ENCODE results near the gene ENHO. TPM values are rescaled to one million over a fixed set of nuclear protein-coding genes. Genes with fewer than 3 reads are reported as not detected.

Gene ENHO
- total RNA-seq, 1 donor from 2014 or later = 0.59 TPM

DNA sequence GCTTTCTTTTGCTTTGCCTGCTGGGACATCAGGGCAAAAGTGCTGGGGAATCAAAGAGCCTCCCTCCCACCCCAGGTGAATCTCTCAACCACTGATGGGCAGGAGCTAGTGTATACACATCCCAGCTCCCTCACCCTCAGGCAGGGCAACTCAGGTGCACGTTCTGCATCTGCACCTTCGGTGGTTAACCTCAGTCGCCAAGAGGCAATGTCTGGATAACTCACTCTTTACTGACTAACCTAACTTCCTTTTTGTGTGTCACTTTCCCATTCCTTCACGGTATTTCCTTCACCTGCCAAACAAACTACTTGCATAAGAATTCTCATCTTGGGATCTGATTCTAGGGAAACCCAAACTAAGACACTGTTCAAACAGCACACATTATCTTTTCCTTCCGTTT is 40.5 kb upstream of the ENHO start:
- Histone ChIP-seq H3K9me3 (no peaks in the 10 kb centered on the region), H3K36me3 (no peaks in the 10 kb centered on the region), H3K27me3 (ENCODE audit: low read depth) (peaks cover 61% of the 10 kb centered on the region), H3K4me1 (peaks cover 19% of the 10 kb centered on the region), H3K4me3 (no peak overlapping the region), H3K27ac (no peak overlapping the region)
- DNase-seq (no peak), ATAC-seq (no peak)
- TF ChIP-seq, protein P1, sequence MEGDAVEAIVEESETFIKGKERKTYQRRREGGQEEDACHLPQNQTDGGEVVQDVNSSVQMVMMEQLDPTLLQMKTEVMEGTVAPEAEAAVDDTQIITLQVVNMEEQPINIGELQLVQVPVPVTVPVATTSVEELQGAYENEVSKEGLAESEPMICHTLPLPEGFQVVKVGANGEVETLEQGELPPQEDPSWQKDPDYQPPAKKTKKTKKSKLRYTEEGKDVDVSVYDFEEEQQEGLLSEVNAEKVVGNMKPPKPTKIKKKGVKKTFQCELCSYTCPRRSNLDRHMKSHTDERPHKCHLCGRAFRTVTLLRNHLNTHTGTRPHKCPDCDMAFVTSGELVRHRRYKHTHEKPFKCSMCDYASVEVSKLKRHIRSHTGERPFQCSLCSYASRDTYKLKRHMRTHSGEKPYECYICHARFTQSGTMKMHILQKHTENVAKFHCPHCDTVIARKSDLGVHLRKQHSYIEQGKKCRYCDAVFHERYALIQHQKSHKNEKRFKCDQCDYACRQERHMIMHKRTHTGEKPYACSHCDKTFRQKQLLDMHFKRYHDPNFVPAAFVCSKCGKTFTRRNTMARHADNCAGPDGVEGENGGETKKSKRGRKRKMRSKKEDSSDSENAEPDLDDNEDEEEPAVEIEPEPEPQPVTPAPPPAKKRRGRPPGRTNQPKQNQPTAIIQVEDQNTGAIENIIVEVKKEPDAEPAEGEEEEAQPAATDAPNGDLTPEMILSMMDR (IDR thresholded peaks at IDR 0.05) = no peak
- intact Hi-C loops (cut with DNase I) = no loop called here

DNA sequence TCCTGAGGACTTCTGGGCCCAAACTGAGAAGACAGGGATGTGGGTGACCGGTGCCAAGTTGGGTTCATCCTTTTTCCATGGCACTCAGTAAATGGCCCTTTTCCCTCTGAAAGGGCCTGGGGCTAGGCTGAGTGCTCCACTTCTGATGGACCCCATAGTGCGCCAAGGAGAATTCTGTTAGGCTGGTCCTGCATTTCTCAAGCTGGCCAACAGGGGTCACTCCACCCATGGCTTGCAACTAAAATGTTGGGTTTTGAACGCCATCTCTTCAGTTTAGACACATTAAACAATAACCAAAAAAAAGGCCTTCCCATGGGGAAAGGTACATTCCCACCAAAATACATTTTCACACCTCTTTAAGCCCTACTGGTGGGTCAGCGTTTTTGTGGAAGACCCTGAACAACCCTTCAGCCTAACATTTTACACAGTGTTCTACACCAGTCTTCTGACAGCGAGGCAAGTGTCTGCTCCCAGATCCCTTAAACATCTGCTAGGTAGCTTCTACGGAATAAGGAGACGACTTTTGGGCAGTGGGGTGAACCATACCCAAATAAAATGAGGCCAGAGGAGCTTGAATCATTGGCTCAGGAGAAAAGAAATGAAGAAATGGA is 39.5 kb upstream of the ENHO start:
- peaks cover 19% of the 10 kb centered on the region for H3K4me1 ChIP-seq
- DNase-seq (no peak), ATAC-seq (no peak)
- no peaks in the 10 kb centered on the region for H3K36me3 ChIP-seq
- peaks cover 60% of the 10 kb centered on the region for H3K27me3 ChIP-seq (ENCODE audit: low read depth)
- no peaks in the 10 kb centered on the region for H3K9me3 ChIP-seq
- H3K4me3 ChIP-seq = no peak overlapping the region
- intact Hi-C loops (cut with DNase I) = no loop called here
- H3K27ac ChIP-seq = no peak overlapping the region
- TF ChIP-seq, protein P1 (IDR thresholded peaks at IDR 0.05) = peak; percentile 39

DNA sequence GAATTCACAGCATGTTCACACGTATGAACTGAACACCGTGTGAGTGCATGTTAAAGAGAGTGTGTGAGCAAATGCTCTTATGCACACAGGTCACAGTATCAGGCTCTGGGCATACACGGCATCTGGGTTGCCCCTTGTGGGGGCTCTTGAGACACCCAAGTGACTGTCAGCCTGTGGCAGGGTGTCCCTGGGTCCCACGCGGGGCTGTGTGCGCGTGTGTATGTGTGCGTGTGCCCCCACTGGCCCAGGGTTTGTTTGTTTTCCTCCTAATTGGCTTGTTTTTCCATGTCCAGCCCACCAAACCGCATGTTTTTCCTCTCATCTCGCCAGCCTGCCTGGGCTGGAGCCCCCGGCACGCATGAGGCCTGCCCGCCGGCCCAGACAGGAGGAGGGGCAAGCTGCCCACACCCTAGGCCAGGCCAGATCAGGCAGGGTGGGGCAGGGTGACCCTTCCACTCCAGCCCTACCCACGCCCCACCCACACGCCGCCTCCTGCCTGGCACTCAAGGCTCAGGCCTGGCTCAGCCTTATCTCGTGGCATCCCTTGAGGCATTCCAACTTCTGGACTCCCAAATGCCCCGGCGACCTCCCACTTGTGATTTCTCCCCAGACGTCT is 37.9 kb upstream of the ENHO start:
- no peak for DNase-seq
- H3K4me3 ChIP-seq = no peak overlapping the region

DNA sequence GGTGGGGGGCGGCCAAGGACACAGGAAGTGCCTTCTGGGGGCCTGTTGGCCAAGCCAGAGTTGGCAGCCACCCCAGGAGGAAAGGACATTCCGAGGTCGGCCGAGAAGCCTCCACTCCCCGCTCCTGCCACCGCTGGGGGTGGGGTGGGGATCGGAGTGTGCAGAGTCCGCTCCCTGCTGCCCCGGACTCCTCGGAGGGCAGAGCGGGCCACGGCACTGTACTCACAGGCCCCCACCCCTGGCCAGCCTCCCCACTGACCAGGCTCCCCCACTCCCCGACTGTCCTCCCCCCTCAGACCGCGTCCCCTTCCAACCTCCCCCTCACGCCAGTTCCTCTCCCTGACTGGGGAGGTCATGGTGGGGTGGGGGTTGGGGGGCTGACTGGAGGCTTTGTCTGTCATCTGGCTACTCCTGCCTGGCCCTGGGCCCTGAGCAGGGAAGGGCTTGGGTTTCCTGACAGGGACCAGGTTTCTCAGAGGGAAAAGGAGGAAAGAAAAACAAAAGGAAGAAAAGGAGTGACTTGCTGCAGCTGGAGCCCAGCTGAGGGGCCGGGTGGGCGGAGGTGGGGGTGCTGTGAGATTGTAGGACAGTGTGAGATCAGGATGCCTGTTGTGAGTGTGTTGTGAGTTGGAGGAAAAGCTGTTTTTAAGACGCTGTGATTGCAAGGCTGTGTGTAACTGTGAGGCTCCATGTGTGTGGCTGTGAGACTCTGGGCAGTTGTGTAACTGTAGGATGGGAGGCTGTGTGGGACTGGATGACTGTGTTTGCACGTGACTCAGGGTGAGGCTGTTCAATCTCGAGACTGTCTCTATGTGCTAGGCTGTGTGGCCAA is 37.0 kb upstream of the ENHO start:
- Histone ChIP-seq H3K36me3 (no peaks in the 10 kb centered on the region), H3K4me3 (no peak overlapping the region), H3K4me1 (peaks cover 19% of the 10 kb centered on the region), H3K27ac (no peak overlapping the region), H3K27me3 (ENCODE audit: low read depth) (peaks cover 42% of the 10 kb centered on the region), H3K9me3 (no peaks in the 10 kb centered on the region)
- no peak for DNase-seq
- intact Hi-C loops (cut with DNase I) = no loop called here
- TF ChIP-seq, protein P1 (IDR thresholded peaks at IDR 0.05) = no peak
- peak; percentile 54 for ATAC-seq

More for the DNA sequence above, 37.9 kb upstream of the ENHO start:
- TF ChIP-seq, protein P1 (IDR thresholded peaks at IDR 0.05) = no peak
- Histone ChIP-seq H3K27me3 (ENCODE audit: low read depth) (peaks cover 47% of the 10 kb centered on the region), H3K36me3 (no peaks in the 10 kb centered on the region), H3K27ac (no peak overlapping the region), H3K9me3 (no peaks in the 10 kb centered on the region), H3K4me1 (peaks cover 19% of the 10 kb centered on the region)
- ATAC-seq = peak; percentile 21 to 38
- intact Hi-C loops (cut with DNase I) = no loop called here

DNA sequence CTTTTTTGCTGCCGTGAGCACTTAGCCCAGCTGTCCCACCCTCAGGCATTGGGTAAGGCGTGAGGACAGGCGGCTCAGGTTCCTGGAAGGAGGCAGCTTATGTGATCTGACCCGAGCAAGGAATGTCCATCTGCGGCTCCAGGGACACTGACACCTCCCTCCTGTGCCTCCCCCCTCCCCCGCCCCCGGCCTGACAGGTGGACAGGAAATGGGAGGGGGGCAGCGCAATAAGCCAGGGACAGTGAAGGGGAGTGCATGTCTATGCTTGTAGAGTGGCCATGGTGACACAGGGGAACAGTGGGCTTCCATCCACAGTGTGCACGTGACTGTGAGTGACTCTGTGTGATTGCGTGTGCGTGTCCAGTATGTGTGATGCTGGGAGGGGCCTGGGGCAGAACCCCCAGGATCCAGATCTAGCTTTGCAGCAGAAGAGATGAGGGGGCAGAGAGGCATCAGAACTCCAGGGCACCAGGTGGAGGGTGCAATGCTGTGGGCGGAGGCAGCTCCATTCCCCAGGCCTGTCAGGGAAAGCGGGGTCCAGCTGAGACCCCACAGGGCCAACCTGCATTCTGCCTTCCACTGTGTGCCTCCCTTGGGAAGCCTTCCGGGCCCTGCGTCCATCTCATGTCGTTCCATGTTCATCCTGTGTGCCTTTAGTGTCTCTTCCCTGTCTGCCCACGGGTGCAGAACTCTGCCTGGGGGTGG is 36.3 kb upstream of the ENHO start:
- ATAC-seq = no peak
- H3K4me3 ChIP-seq = no peak overlapping the region

More for the DNA sequence above, 36.3 kb upstream of the ENHO start:
- H3K9me3 ChIP-seq = no peaks in the 10 kb centered on the region
- TF ChIP-seq, protein P1 (IDR thresholded peaks at IDR 0.05) = no peak
- H3K27me3 ChIP-seq (ENCODE audit: low read depth) = peaks cover 48% of the 10 kb centered on the region
- intact Hi-C loops (cut with DNase I) = no loop called here
- peaks cover 19% of the 10 kb centered on the region for H3K4me1 ChIP-seq
- H3K27ac ChIP-seq = no peak overlapping the region
- no peak for DNase-seq
- H3K36me3 ChIP-seq = no peaks in the 10 kb centered on the region
